22Rv1 (cell line): ENCODE results near the gene HAND1.

Experiments
- H3K27ac ChIP-seq: fragments of 450-650 bp; 2 replicates; pipeline ENCODE4 v1.5.1; 2017
- CTCF ChIP-seq: fragments of 450-650 bp; IDR thresholded peaks from 2 replicates; pipeline ENCODE4 v1.5.1; 2017; ENCODE audit warnings: mild to moderate bottlenecking
- ZFX ChIP-seq: fragments of 450-650 bp; IDR thresholded peaks from 2 replicates; pipeline ENCODE4 v1.6.1; 2017; ENCODE audit warnings: antibody characterized with exemption, borderline replicate concordance

Gene HAND1

DNA sequence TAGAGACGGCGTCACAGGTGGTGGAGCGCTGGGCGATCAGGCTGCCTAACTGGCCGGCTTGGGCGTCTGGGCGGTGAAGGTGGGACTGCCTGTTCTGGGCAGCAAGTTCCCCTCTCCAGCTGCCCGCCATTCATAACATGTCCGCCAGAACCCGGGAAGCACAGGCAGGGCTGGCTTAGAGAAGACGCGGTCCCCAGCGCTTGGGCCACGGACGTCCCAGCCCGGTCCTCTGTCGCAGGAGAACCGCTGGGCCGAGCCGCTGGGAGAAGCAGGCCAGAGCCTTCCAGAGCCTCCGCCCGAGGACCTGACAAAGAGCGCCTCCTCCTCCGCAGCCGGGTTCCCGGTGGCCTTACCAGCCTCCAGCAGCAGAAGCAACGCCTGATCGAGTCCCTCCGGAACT lies 15.2 kb upstream of the HAND1 start:
- no peak overlapping the region for H3K27ac ChIP-seq
- TF ChIP-seq ZFX: no peak
- TF ChIP-seq CTCF: no peak

DNA sequence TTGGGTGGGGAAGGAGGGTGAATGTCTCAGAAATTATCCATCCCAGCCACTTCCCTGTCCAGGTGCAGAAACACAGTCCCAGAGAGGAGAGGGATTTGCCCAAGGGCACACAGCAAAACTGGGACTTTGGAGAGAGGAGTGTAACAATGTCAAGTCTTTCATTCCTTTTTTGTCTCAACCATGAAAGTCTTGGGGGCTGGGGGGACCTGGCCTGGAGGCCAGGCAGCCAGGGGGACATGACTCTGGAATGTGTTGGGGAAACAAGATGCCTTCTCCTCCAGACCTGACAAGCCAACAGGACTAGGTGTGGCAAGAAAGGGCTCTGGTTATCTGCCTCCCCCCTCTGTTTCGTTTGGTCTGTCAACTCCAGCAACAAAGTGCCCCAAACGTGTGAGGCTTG lies 13.9 kb upstream of the HAND1 start:
- H3K27ac ChIP-seq: no peak overlapping the region
- TF ChIP-seq CTCF: no peak

DNA sequence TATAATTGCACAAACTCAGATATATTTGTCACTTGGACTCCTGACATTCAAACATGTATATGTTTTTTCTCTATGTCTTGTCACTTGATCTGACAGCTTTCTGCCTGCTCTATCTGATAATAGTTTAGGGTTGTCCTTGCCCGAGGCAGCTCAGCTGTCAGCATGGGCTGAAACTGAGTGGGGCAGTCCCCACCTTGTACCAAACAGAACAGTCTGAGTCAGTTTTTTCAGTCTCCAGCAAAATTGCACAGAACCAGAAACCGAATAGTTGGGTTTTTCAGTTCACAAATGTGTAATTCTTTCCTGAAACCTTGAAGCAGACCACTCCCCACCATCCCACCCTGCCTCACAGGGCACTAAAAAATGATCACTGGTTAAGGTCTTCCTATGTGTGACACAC lies 9.5 kb upstream of the HAND1 start:
- no peak overlapping the region for H3K27ac ChIP-seq

GRCh38 chr5:154486427-154486866 lies 8.4 kb upstream of the HAND1 start:
- no peak overlapping the region for H3K27ac ChIP-seq
- TF ChIP-seq ZFX: no peak
- no peak for TF ChIP-seq CTCF

More for the DNA sequence above, 9.5 kb upstream of the HAND1 start:
- TF ChIP-seq ZFX: no peak
- no peak for TF ChIP-seq CTCF

GRCh38 chr5:154485850-154486426 lies 7.9 kb upstream of the HAND1 start:
- TF ChIP-seq CTCF (no peak), ZFX (no peak)
- no peak overlapping the region for H3K27ac ChIP-seq

DNA sequence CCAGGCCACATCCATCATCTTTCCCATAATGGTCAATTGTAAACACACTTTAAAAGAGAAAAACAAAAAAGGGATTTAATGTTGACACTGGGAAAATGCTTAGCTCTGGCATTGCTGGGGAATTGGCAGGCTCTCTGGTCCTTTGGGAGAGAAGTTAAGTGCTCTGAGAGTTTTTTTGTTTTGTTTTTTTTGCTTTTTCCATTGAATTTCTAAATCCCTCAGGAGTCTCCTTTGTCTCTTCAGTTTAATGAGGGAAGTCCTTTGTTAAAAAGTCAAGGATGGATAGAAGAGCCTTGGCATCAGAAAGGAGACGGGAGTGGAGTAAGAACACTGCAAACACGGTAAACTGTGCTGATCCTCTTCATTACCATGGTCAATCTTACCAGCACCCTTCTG lies 7.1 kb upstream of the HAND1 start:
- no peak overlapping the region for H3K27ac ChIP-seq
- no peak for TF ChIP-seq ZFX

- no peak for TF ChIP-seq ZFX
- no peak for TF ChIP-seq CTCF
- H3K27ac ChIP-seq: no peak overlapping the region
Observed at GRCh38 chr5:154484393-154485095, 6.5 kb upstream of the HAND1 start.
